ENCODE data around the gene RIC1. TPM values are rescaled to one million over a fixed set of nuclear protein-coding genes. Genes with fewer than 3 reads are reported as not detected.
"Not testable (repeated sequence)": the region's sequence is repeated elsewhere in the genome, so short reads cannot be mapped to it uniquely, and the experiment has no call there.

RIC1 gene
- polyA plus RNA-seq, 1 donor from 2014 or later = 9.5 TPM

DNA sequence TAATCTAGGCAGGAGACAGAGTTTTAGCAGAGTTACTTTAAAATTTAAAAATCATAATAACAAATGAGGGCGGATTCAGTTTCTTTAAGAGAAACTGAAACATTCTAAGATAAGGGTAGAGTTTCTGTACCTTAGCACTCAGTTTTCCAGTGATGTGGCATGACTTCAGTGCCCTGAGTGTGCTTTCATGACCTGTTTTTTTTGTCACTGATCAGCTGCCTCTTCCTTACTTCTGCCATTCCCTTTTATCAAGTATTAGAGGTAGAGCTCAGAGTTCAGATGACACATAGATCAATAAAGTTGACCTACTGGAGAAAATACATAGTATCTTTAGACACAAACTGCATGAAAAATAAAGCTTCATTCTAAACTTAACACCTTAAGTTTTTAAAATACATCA lies 121.7 kb downstream of the RIC1 start:
- no peaks in the 10 kb centered on the region for H3K27me3 Mint-ChIP-seq
- H3K4me1 Mint-ChIP-seq = peaks cover 0 to 2% (median 0%) of the 10 kb centered on the region in 3 donors
- H3K9me3 Mint-ChIP-seq = peaks cover 0 to 4% (median 2%) of the 10 kb centered on the region in 3 donors
- peak overlapping the region in 1 of 3 donors; percentile 71 for H3K27ac Mint-ChIP-seq
- H3K4me3 Mint-ChIP-seq = no peak overlapping the region
- peaks cover 19% of the 10 kb centered on the region for H3K36me3 Mint-ChIP-seq

DNA sequence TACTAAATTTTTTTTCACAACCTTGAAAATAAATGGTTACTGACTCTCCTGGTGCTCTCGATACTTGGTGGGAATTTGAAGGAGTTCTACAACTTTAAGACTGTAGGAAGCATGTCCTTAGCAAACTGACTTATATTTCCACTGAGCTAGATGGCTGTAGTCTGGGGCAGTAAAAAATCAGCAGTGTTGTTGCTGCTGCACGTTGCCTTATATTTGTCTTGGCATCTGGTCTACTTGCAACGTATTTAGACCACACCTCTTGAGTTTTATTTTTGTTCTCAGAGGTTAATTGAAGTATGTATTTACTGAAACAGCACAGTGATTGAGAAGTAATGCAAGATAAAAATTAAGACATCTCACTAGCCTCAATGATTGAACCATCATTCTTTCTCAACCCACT lies 127.7 kb downstream of the RIC1 start:
- no peaks in the 10 kb centered on the region for H3K27me3 Mint-ChIP-seq
- H3K4me1 Mint-ChIP-seq = peaks cover 0 to 2% (median 0%) of the 10 kb centered on the region in 3 donors
- no peak overlapping the region for H3K4me3 Mint-ChIP-seq
- peak overlapping the region in 1 of 3 donors; percentile 33 for H3K27ac Mint-ChIP-seq
- H3K36me3 Mint-ChIP-seq = peaks cover 5% of the 10 kb centered on the region
- no peaks in the 10 kb centered on the region for H3K9me3 Mint-ChIP-seq

GRCh38 chr9:5760338-5760737 lies 131.4 kb downstream of the RIC1 start:
- Mint-ChIP-seq H3K27ac (peak overlapping the region in 2 of 3 donors; percentile 19 to 32), H3K4me3 (no peak overlapping the region), H3K9me3 (no peaks in the 10 kb centered on the region), H3K4me1 (peaks cover 0 to 4% (median 2%) of the 10 kb centered on the region in 3 donors), H3K27me3 (no peaks in the 10 kb centered on the region), H3K36me3 (peaks cover 11% of the 10 kb centered on the region)

GRCh38 chr9:5762421-5762820 lies 133.5 kb downstream of the RIC1 start:
- peak overlapping the region in 1 of 4 donors; percentile 10 for H3K4me3 Mint-ChIP-seq
- H3K36me3 Mint-ChIP-seq = peaks cover 16% of the 10 kb centered on the region
- peaks cover 0 to 3% (median 0%) of the 10 kb centered on the region in 3 donors for H3K9me3 Mint-ChIP-seq
- peaks cover 0 to 4% (median 2%) of the 10 kb centered on the region in 3 donors for H3K4me1 Mint-ChIP-seq
- H3K27me3 Mint-ChIP-seq = no peaks in the 10 kb centered on the region
- H3K27ac Mint-ChIP-seq = peak overlapping the region in 2 of 3 donors; percentile 22 to 66

DNA sequence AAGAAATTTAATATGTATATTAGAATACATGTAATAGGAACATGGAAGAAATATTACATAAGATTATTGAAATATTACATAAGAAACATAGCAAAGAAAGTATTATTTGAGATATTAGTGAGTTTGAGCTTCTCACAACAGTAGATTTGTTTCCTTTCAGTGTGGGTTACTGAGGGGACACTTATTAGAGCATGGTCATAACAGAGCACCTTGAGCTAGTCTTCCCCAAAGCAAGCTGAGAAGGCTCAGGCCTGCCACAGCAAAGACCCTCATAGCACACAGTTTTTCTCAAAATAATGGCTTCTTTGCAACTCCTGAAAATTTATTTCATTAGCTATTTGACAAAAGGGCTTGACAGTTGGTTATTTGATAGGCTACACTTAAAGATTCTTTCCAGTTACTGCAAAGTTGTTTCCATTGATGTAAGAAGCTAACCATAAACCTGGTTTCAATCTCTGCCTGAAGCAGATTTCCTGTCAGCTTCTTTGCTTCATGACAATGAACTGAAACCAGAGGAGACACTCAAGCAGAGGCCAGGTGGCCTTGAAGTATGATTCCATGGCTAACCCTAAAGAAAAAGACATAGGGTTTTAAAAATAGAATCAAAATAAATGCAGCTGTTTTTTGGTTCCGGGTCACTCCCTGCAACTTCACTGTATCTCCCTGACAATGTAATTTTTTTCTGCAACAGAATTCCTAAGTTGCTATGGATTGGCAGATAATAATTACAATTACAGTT lies 135.4 kb downstream of the RIC1 start:
- no peak overlapping the region for H3K4me3 Mint-ChIP-seq
- peaks cover 18% of the 10 kb centered on the region for H3K36me3 Mint-ChIP-seq
- peaks cover 0 to 4% (median 2%) of the 10 kb centered on the region in 3 donors for H3K4me1 Mint-ChIP-seq
- H3K27me3 Mint-ChIP-seq = no peaks in the 10 kb centered on the region
- peaks cover 0 to 3% (median 0%) of the 10 kb centered on the region in 3 donors for H3K9me3 Mint-ChIP-seq
- peak overlapping the region; percentile 11 to 84 (median 33) for H3K27ac Mint-ChIP-seq

DNA sequence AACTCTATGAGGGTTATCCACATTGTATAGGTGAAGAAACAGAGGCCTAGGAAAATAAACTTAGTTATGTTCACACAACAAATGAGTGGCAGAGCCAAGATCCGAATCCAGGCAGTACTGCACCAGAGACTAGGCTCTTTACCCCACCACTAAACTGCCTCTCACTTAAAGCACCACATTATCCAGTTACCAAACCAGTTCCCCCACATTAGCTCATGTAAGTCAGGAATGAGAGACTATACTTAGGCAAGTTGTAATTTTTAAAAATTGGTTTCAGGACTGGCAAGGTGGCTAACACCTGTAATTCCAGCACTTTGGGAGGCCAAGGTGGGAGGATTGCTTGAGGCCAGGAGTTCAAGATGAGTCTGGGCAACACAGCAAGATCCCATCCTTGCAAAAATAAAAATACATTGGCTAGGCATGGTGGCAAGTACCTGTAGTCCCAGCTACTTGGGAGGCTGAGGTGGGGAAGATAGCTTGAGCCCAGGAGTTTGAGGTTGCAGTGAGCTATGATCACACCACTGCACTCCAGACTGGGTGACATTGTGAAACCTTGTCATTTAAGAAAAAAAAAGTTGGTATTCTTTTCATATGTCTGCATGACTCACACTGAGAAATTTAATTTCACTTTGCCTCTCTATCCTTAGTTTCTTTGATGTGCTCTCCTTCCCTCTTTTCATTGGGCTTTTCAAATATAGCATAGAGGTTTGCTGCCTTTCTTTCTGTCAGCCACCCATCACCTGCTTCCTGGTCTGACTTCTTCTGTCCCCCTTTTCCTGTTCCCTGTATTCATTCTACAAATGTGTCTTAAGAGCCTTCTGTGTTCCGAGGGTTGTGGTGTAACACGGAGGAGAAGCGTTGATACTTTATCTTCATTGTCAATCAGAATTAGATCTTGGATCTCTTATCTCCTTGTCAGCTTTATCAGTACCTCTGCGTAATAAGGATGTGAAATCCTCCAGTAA lies 139.3 kb downstream of the RIC1 start:
- no peak overlapping the region for H3K27ac Mint-ChIP-seq
- H3K36me3 Mint-ChIP-seq = peaks cover 21% of the 10 kb centered on the region

DNA sequence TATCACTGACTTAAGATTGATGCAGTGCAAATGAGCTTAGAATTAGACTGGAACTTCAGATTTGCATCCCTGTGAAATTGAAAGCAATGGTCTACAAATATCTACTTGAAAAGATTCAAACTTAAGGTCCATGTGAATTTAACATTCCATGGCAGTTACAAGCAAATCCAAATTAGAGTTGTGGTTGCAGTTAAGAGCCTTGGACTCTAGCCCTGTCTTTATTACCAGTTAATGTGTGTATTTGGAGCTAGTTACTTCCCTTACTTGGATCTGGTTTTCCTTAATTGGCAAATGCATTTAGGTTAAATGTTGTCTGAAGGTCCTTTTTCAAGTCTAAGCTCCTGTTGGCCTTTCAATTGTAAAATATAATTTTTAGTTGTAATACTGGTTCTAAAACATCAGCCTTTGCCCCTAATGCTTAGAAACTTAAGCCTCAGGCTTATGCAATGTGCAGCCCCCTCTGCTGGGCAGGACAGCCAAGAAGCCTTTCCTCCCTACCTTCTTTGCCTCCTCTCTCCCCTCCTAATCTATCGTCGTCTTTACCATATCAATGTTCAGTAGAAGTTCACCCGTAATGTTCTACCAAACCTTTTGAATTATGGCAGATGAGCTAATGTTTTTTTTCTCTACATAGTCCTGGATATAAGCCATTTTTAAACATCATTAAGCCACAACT lies 144.6 kb downstream of the RIC1 start:
- Mint-ChIP-seq H3K9me3 (peaks cover 0 to 4% (median 2%) of the 10 kb centered on the region in 3 donors), H3K36me3 (peaks cover 23% of the 10 kb centered on the region), H3K4me3 (no peak overlapping the region), H3K4me1 (no peaks in the 10 kb centered on the region), H3K27ac (no peak overlapping the region), H3K27me3 (no peaks in the 10 kb centered on the region)

More for the DNA sequence above, 139.3 kb downstream of the RIC1 start:
- Mint-ChIP-seq H3K27me3 (no peaks in the 10 kb centered on the region), H3K9me3 (peaks cover 0 to 3% (median 0%) of the 10 kb centered on the region in 3 donors), H3K4me1 (no peaks in the 10 kb centered on the region), H3K4me3 (no peak overlapping the region)

DNA sequence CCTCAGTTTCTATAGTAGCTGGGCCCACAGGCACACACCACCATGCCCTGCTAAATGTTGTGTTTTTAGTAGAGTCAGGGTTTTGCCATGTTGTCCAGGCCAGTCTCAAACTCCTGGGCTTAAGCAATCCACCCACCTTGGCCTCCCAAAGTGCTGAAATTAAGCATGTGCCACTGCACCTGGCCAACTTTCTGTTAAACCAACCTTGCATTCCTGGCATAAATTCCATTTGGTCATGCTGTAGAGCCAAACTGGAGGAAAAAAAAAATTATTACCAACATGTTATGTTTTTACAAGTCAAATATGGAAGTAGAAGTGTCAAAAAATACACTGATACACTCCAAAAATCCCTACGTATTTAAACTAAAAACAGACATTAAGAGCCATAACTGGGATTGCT lies 149.9 kb downstream of the RIC1 start:
- H3K9me3 Mint-ChIP-seq = peaks cover 8 to 19% (median 10%) of the 10 kb centered on the region in 3 donors
- H3K36me3 Mint-ChIP-seq = peaks cover 39% of the 10 kb centered on the region
- no peak overlapping the region for H3K27ac Mint-ChIP-seq
- no peak overlapping the region for H3K4me3 Mint-ChIP-seq
- no peaks in the 10 kb centered on the region for H3K4me1 Mint-ChIP-seq
- no peaks in the 10 kb centered on the region for H3K27me3 Mint-ChIP-seq

GRCh38 chr9:5779705-5780218 lies 150.9 kb downstream of the RIC1 start:
- Mint-ChIP-seq H3K9me3 (peaks cover 8 to 19% (median 10%) of the 10 kb centered on the region in 3 donors), H3K36me3 (peaks cover 33% of the 10 kb centered on the region)
- H3K27ac Mint-ChIP-seq, H3K27me3 Mint-ChIP-seq, H3K4me3 Mint-ChIP-seq, H3K4me1 Mint-ChIP-seq: not testable (repeated sequence)

DNA sequence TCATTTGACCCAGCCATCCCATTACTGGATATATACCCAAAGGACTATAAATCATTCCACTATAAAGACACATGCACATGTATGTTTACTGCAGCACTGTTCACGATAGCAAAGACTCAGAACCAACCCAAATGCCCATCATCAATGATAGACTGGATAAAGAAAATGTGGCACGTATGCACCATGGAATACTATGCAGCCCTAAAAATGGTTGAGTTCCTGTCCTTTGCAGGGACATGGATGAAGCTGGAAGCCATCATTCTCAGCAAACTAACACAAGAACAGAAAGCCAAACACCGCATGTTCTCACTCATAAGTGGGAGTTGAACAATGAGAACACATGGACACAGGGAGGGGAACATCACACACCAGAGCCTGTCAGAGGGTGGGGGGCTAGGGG lies 154.5 kb downstream of the RIC1 start:
- H3K4me3 Mint-ChIP-seq, H3K4me1 Mint-ChIP-seq, H3K27me3 Mint-ChIP-seq: not testable (repeated sequence)
- Mint-ChIP-seq H3K9me3 (peaks cover 8 to 15% (median 10%) of the 10 kb centered on the region in 3 donors), H3K27ac (peak overlapping the region in 1 of 3 donors; percentile 20), H3K36me3 (peaks cover 41% of the 10 kb centered on the region)

GRCh38 chr9:5783982-5784381 lies 155.1 kb downstream of the RIC1 start:
- H3K36me3 Mint-ChIP-seq = peaks cover 41% of the 10 kb centered on the region

DNA sequence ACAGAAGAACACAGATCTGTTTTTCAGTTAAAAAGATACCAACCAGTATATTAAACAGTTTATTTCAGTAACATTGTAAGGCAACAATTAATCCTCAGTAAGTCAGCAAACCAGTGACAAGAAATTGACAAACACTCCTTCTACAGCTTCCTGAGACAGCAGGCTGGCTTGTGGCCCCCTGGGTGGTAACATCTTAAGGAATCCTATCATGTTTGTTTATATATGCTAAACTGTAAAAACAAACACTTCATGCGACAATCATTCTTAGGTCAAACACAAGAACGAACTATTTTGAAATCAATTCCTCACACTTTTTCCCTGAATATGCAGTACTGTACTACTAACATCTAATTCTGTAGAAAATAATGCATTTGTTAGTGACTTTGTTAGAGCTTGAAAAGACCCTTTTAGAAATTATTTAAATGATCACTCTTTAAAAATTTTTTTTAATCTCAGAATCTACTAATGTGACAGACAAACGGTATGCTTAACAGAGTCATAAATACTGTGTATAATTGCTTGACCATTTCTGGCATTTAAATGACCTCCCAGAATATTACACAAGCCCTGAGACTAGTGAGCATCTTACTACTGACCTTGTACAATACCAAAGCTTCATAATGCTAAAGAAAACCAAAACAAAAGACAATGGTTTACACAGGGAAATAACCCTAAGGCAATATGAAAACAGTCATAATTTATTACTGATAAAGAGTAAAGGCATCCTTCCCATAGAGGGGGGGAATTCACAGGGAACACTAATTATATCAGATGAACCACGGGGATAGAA lies 155.8 kb downstream of the RIC1 start:
- no peaks in the 10 kb centered on the region for H3K27me3 Mint-ChIP-seq
- no peak overlapping the region for H3K4me3 Mint-ChIP-seq
- H3K9me3 Mint-ChIP-seq = peaks cover 8 to 14% (median 10%) of the 10 kb centered on the region in 3 donors
- peaks cover 0 to 8% (median 5%) of the 10 kb centered on the region in 3 donors for H3K4me1 Mint-ChIP-seq
- peak overlapping the region in 2 of 3 donors; percentile 8 to 43 for H3K27ac Mint-ChIP-seq
- peaks cover 43% of the 10 kb centered on the region for H3K36me3 Mint-ChIP-seq

More at GRCh38 chr9:5783982-5784381, 155.1 kb downstream of the RIC1 start:
- H3K27ac Mint-ChIP-seq = peak overlapping the region in 1 of 3 donors; percentile 43
- no peak overlapping the region for H3K4me3 Mint-ChIP-seq
- peaks cover 8 to 14% (median 10%) of the 10 kb centered on the region in 3 donors for H3K9me3 Mint-ChIP-seq
- no peaks in the 10 kb centered on the region for H3K27me3 Mint-ChIP-seq
- H3K4me1 Mint-ChIP-seq = peaks cover 0 to 5% (median 3%) of the 10 kb centered on the region in 3 donors

- no peak overlapping the region for H3K4me3 Mint-ChIP-seq
- H3K4me1 Mint-ChIP-seq = peaks cover 9 to 18% (median 11%) of the 10 kb centered on the region in 3 donors
- H3K36me3 Mint-ChIP-seq = peaks cover 43% of the 10 kb centered on the region
- H3K9me3 Mint-ChIP-seq = peaks cover 5 to 9% (median 6%) of the 10 kb centered on the region in 3 donors
- H3K27ac Mint-ChIP-seq = peak overlapping the region in 1 of 3 donors; percentile 59
- H3K27me3 Mint-ChIP-seq = no peaks in the 10 kb centered on the region
Measured at GRCh38 chr9:5786370-5787127, 157.6 kb downstream of the RIC1 start.
